HG03060 (cell line): ENCODE data around the gene CRHR2.
"Not testable (repeated sequence)": the region's sequence is repeated elsewhere in the genome, so short reads cannot be mapped to it uniquely, and the experiment has no call there.

Source experiments
- ATAC-seq: cut with Tn5 transposase; IDR thresholded peaks from one replicate; pipeline ENCODE4 v1.9.1; 2021; ENCODE audit warnings: low read depth, moderate number of reproducible peaks; ENCODE audit not compliant: unreplicated experiment

The CRHR2 gene

GRCh38 chr7:30682212-30683083, at the start of gene CRHR2:
Gene CRHR2, minus strand, starts transcription at chr7:30682456. Its CDS starts 176 bp downstream, at chr7:30682280.
- no peak for ATAC-seq

GRCh38 chr7:30731581-30731980, 49.3 kb upstream of the CRHR2 start:
- no peak for ATAC-seq

- no peak for ATAC-seq
Observed at GRCh38 chr7:30730996-30731395, 48.7 kb upstream of the CRHR2 start.

- no peak for ATAC-seq
Observed at GRCh38 chr7:30730097-30730496, 47.8 kb upstream of the CRHR2 start.

GRCh38 chr7:30729642-30730041, 47.4 kb upstream of the CRHR2 start:
- no peak for ATAC-seq

GRCh38 chr7:30728591-30729100, 46.4 kb upstream of the CRHR2 start:
- ATAC-seq = no peak

GRCh38 chr7:30727061-30727945, 45.0 kb upstream of the CRHR2 start:
- ATAC-seq = no peak

- no peak for ATAC-seq
Observed at GRCh38 chr7:30726296-30727006, 44.2 kb upstream of the CRHR2 start.

- no peak for ATAC-seq
Observed at GRCh38 chr7:30723776-30724175, 41.5 kb upstream of the CRHR2 start.

GRCh38 chr7:30722671-30723070, 40.4 kb upstream of the CRHR2 start:
- no peak for ATAC-seq

- no peak for ATAC-seq
Observed at GRCh38 chr7:30722187-30722586, 39.9 kb upstream of the CRHR2 start.

- no peak for ATAC-seq
Observed at GRCh38 chr7:30721211-30721610, 39.0 kb upstream of the CRHR2 start.

GRCh38 chr7:30719434-30719833, 37.2 kb upstream of the CRHR2 start:
- ATAC-seq = not testable (repeated sequence)

GRCh38 chr7:30717181-30717580, 34.9 kb upstream of the CRHR2 start:
- ATAC-seq = no peak

GRCh38 chr7:30714129-30714528, 31.9 kb upstream of the CRHR2 start:
- no peak for ATAC-seq

GRCh38 chr7:30713392-30713791, 31.1 kb upstream of the CRHR2 start:
- ATAC-seq = no peak

GRCh38 chr7:30710669-30711068, 28.4 kb upstream of the CRHR2 start:
- ATAC-seq = no peak

- ATAC-seq = no peak
Observed at GRCh38 chr7:30709549-30709948, 27.3 kb upstream of the CRHR2 start.

- ATAC-seq = no peak
Observed at GRCh38 chr7:30708983-30709382, 26.7 kb upstream of the CRHR2 start.

GRCh38 chr7:30708412-30708811, 26.2 kb upstream of the CRHR2 start:
- ATAC-seq = no peak
